H1 (cell line): ENCODE measurements around the gene PCDHB12. TPM values are rescaled to one million over a fixed set of nuclear protein-coding genes. Genes with fewer than 3 reads are reported as not detected.

Source experiments
- CTCF ChIA-PET: fragments of 300-600 bp; sonication (Branson Sonifier 250); formaldehyde crosslinking; loops from one replicate; lab custom pipeline; 2021; ENCODE audit not compliant: partially characterized antibody; lab: Charles Lee
- POLR2A ChIA-PET: fragments of 300-600 bp; sonication (Branson Sonifier 250); formaldehyde crosslinking; loops from one replicate; lab custom pipeline; 2021; ENCODE audit warnings: inconsistent platforms; ENCODE audit not compliant: partially characterized antibody; lab: Charles Lee
- DNase-seq, 2 experiments: peaks; one replicate each; pipeline versions ENCODE4 v3.0.0 to v3.0.0-alpha.2; 2010 to 2022; ENCODE audit warnings: low spot score in 2 of 2, low read depth in 1 of 2, mixed read lengths in 1 of 2
- FAIRE-seq: peaks from 2 replicates; lab custom pipeline; 2011; peaks lifted over from hg19 to GRCh38; lab: Jason Lieb, UNC
- H2AFZ ChIP-seq: 2 replicates; pipeline ENCODE4 v1.8.1; 2012; ENCODE audit warnings: low read length, inconsistent platforms
- H2AK5ac ChIP-seq: 2 replicates; pipeline ENCODE4 v1.6.1; 2013; ENCODE audit warnings: low read depth, low read length
- H2BK120ac ChIP-seq: replicated peaks from 2 replicates; pipeline ENCODE3; 2013; ENCODE audit warnings: low read depth, low read length, inconsistent platforms
- H2BK12ac ChIP-seq: 2 replicates; pipeline ENCODE4 v1.6.1; 2013; ENCODE audit warnings: low read depth, low read length
- H2BK15ac ChIP-seq: 2 replicates; pipeline ENCODE4 v1.6.1; 2013; ENCODE audit warnings: low read length
- H2BK20ac ChIP-seq: 2 replicates; pipeline ENCODE4 v1.6.1; 2013; ENCODE audit warnings: low read length
- H2BK5ac ChIP-seq: 2 replicates; pipeline ENCODE4 v1.6.1; 2013; ENCODE audit warnings: low read depth, low read length
- H3K14ac ChIP-seq: 2 replicates; pipeline ENCODE4 v1.6.1; 2013; ENCODE audit warnings: inconsistent platforms; ENCODE audit not compliant: insufficient read length
- H3K18ac ChIP-seq: 2 replicates; pipeline ENCODE4 v1.6.1; 2013; ENCODE audit warnings: low read length; ENCODE audit errors: extremely low read depth
- H3K23ac ChIP-seq: 2 replicates; pipeline ENCODE4 v1.6.1; 2013; ENCODE audit warnings: inconsistent platforms; ENCODE audit not compliant: insufficient read length
- H3K23me2 ChIP-seq: 2 replicates; pipeline ENCODE4 v1.6.1; 2013; ENCODE audit warnings: low read depth, low read length
- H3K27ac ChIP-seq: 2 replicates; pipeline ENCODE4 v1.6.1; 2011; ENCODE audit warnings: low read depth, low read length, inconsistent platforms
- H3K27me3 ChIP-seq, 4 experiments: replicated peaks in 1 of 4; 1 replicate in 1 of 4; 2 replicates in 3 of 4; pipeline versions ENCODE4 v1.6.1 to v1.8.1; 2011 to 2013; ENCODE audit warnings: low read length in 3 of 4, mild to moderate bottlenecking in 3 of 4, inconsistent platforms in 2 of 4, mixed read lengths in 2 of 4, moderate library complexity in 1 of 4; ENCODE audit not compliant: control insufficient read depth in 3 of 4, insufficient read depth in 3 of 4; ENCODE audit errors: extremely low read depth in 1 of 4
- H3K36me3 ChIP-seq, 4 experiments: 2 replicates each; pipeline versions ENCODE4 v1.6.1 to v1.8.1; 2011 to 2013; ENCODE audit warnings: mild to moderate bottlenecking in 4 of 4, low read length in 3 of 4, moderate library complexity in 2 of 4, control low read depth in 1 of 4, inconsistent platforms in 1 of 4; ENCODE audit not compliant: insufficient read depth in 4 of 4, control insufficient read depth in 2 of 4
- H3K4ac ChIP-seq: replicated peaks from 2 replicates; pipeline ENCODE3; 2013; ENCODE audit warnings: low read length, low read depth, mixed read lengths, inconsistent platforms; ENCODE audit not compliant: insufficient read length
- H3K4me1 ChIP-seq, 4 experiments: replicated peaks in 1 of 4; 1 replicate in 1 of 4; 2 replicates in 3 of 4; pipeline versions ENCODE4 v1.6.1 to v1.8.1; 2011 to 2013; ENCODE audit warnings: low read length in 3 of 4, inconsistent platforms in 2 of 4, mixed read lengths in 1 of 4; ENCODE audit not compliant: insufficient read depth in 4 of 4, control insufficient read depth in 3 of 4
- H3K4me2 ChIP-seq, 2 experiments: 2 replicates each; pipeline versions ENCODE4 v1.6.1 to v1.8.1; 2011 to 2013; ENCODE audit warnings: low read depth in 2 of 2, low read length in 2 of 2, control low read depth in 1 of 2, inconsistent platforms in 1 of 2, mild to moderate bottlenecking in 1 of 2; ENCODE audit not compliant: insufficient read depth in 1 of 2
- H3K4me3 ChIP-seq, 4 experiments: fragments of 200-600, 300-600 bp in 1 of 4; sonication (generic), shearing (Covaris generic), sonication (Bioruptor Twin) in 1 of 4; 2 replicates each; pipeline versions ENCODE4 v1.5.1 to v1.8.1; 2011 to 2016; ENCODE audit warnings: low read length in 4 of 4, low read depth in 3 of 4, control low read depth in 2 of 4, inconsistent platforms in 2 of 4, mild to moderate bottlenecking in 2 of 4, mixed read lengths in 1 of 4, moderate library complexity in 1 of 4; ENCODE audit not compliant: insufficient read depth in 2 of 4; ENCODE audit errors: extremely low read depth in 1 of 4
- H3K56ac ChIP-seq: replicated peaks from 2 replicates; pipeline ENCODE3; 2013; ENCODE audit warnings: low read depth, mild to moderate bottlenecking, mixed read lengths, low read length, inconsistent platforms; ENCODE audit not compliant: insufficient read length
- H3K79me1 ChIP-seq: 2 replicates; pipeline ENCODE4 v1.6.1; 2013; ENCODE audit warnings: low read depth, low read length, control low read depth
- H3K79me2 ChIP-seq, 2 experiments: 2 replicates each; pipeline versions ENCODE4 v1.6.1 to v1.8.1; 2012 to 2013; ENCODE audit warnings: low read length in 2 of 2, mild to moderate bottlenecking in 2 of 2, inconsistent platforms in 1 of 2; ENCODE audit not compliant: insufficient read depth in 2 of 2, control insufficient read depth in 1 of 2
- H3K9ac ChIP-seq, 4 experiments: replicated peaks in 1 of 4; 1 replicate in 1 of 4; 2 replicates in 3 of 4; pipeline versions ENCODE4 v1.6.1 to v1.8.1; 2011 to 2013; ENCODE audit warnings: low read depth in 3 of 4, low read length in 3 of 4, control low read depth in 2 of 4, mild to moderate bottlenecking in 2 of 4, moderate library complexity in 2 of 4, inconsistent platforms in 1 of 4; ENCODE audit errors: extremely low read depth in 1 of 4
- H3K9me3 ChIP-seq, 2 experiments: 2 replicates each; pipeline versions ENCODE4 v1.6.1 to v1.8.1; 2012 to 2013; ENCODE audit warnings: mild to moderate bottlenecking in 2 of 2, moderate library complexity in 2 of 2, control low read depth in 1 of 2, inconsistent platforms in 1 of 2, low read depth in 1 of 2, low read length in 1 of 2, mixed read lengths in 1 of 2; ENCODE audit not compliant: insufficient read depth in 2 of 2
- H4K20me1 ChIP-seq, 2 experiments: replicated peaks in 1 of 2; 2 replicates each; pipeline versions ENCODE3 to v1.8.1; 2011 to 2013; ENCODE audit warnings: inconsistent platforms in 2 of 2, low read length in 2 of 2, mild to moderate bottlenecking in 1 of 2; ENCODE audit not compliant: insufficient read depth in 2 of 2, control insufficient read depth in 1 of 2
- H4K5ac ChIP-seq: 2 replicates; pipeline ENCODE4 v1.6.1; 2013; ENCODE audit warnings: low read length, low read depth, mixed read lengths, inconsistent platforms; ENCODE audit not compliant: insufficient read length
- H4K8ac ChIP-seq: 2 replicates; pipeline ENCODE4 v1.8.0; 2013; ENCODE audit warnings: mild to moderate bottlenecking, moderate library complexity, low read length, inconsistent platforms; ENCODE audit not compliant: insufficient read depth; ENCODE audit errors: extremely low read depth
- H4K91ac ChIP-seq: replicated peaks from 2 replicates; pipeline ENCODE3; 2013; ENCODE audit warnings: low read length, mixed read lengths, inconsistent platforms; ENCODE audit not compliant: insufficient read length
- CREB1 ChIP-seq: IDR thresholded peaks from 2 replicates; pipeline ENCODE4 v1.6.1; 2012; ENCODE audit warnings: inconsistent platforms
- EP300 ChIP-seq, 2 experiments: IDR thresholded peaks; 1 replicate in 1 of 2; 2 replicates in 1 of 2; pipeline ENCODE4 v1.6.1; 2011 to 2012; ENCODE audit warnings: low read depth in 2 of 2, low read length in 2 of 2, mild to moderate bottlenecking in 2 of 2, borderline replicate concordance in 1 of 2, inconsistent platforms in 1 of 2, moderate library complexity in 1 of 2
- GABPA ChIP-seq: IDR thresholded peaks from 2 replicates; pipeline ENCODE4 v1.6.1; 2011; ENCODE audit warnings: mild to moderate bottlenecking, low read length, moderate library complexity, borderline replicate concordance; ENCODE audit not compliant: insufficient read depth
- RXRA ChIP-seq: IDR thresholded peaks from 2 replicates; pipeline ENCODE4 v1.6.1; 2011; ENCODE audit warnings: low read depth, mild to moderate bottlenecking, low read length, moderate library complexity; ENCODE audit not compliant: insufficient read depth
- SIN3A ChIP-seq, 2 experiments: IDR thresholded peaks in 1 of 2; conservative IDR thresholded peaks in 1 of 2; 2 replicates each; pipeline ENCODE4 v1.6.1; 2011 to 2012; ENCODE audit warnings: low read length in 2 of 2, improper control_type of control experiment in 1 of 2, low read depth in 1 of 2, mild to moderate bottlenecking in 1 of 2
- SIX5 ChIP-seq: IDR thresholded peaks from 2 replicates; pipeline ENCODE4 v1.6.1; 2011; ENCODE audit warnings: mild to moderate bottlenecking, low read depth, low read length
- SRF ChIP-seq: IDR thresholded peaks from 2 replicates; pipeline ENCODE4 v1.6.1; 2011; ENCODE audit warnings: mild to moderate bottlenecking, low read depth, low read length, moderate library complexity
- TAF1 ChIP-seq: IDR thresholded peaks from 2 replicates; pipeline ENCODE4 v1.6.1; 2011; ENCODE audit warnings: mild to moderate bottlenecking, low read depth, low read length
- TBP ChIP-seq: IDR thresholded peaks from 2 replicates; pipeline ENCODE4 v1.6.1; 2011; ENCODE audit warnings: low read depth, low read length, improper control_type of control experiment
- WGBS, 2 experiments: shearing (Covaris generic) in 1 of 2; methylation state at CpG; one replicate each; pipeline versions ENCODE4 v1.1.6 to v1.1.7; 2013 to 2015; ENCODE audit warnings: low lambda C conversion rate in 2 of 2, mixed read lengths in 2 of 2, inconsistent platforms in 1 of 2, low coverage in 1 of 2, missing lambda C conversion rate in 1 of 2; ENCODE audit not compliant: insufficient replicate concordance in 2 of 2, insufficient coverage in 1 of 2, insufficient read length in 1 of 2; ENCODE audit errors: extremely low coverage in 1 of 2, missing lambda C conversion rate in 1 of 2; 5-methylcytosine and 5-hydroxymethylcytosine counted together
- polyA plus RNA-seq, 7 experiments: library from polyadenylated mRNA; depleted of rRNA in 3 of 7; stranded (reverse) in 5 of 7; unstranded in 2 of 7; fragments of >200 nt in 5 of 7; fragments of 200-250 nt in 2 of 7; gene quantifications; 1 replicate in 5 of 7; 2 replicates in 1 of 7; 4 replicates in 1 of 7; pipeline versions ENCODE4 v1.2.1 to v1.2.3, GENCODE V29; 2011 to 2013; ENCODE audit warnings: missing spikeins in 2 of 7, mixed read lengths in 2 of 7
- total RNA-seq: library from RNA; stranded (reverse); fragmentation: NEBNext Ultra II Directional; extraction: Animal tissue kit (Norgen Biotek cat#: 25700); gene quantifications from 2 replicates; pipeline ENCODE4 v1.2.1, GENCODE V29; 2021
- TF ChIP-seq, protein P1 (sequence below), 3 experiments: IDR thresholded peaks; 1 replicate in 2 of 3; 2 replicates in 1 of 3; pipeline versions ENCODE4 v1.5.1 to v1.6.1; 2011; ENCODE audit warnings: low read length in 3 of 3, mild to moderate bottlenecking in 3 of 3, inconsistent platforms in 2 of 3, low read depth in 1 of 3, moderate library complexity in 1 of 3; ENCODE audit not compliant: insufficient read depth in 1 of 3; ENCODE audit errors: control extremely low read depth in 1 of 3

Gene PCDHB12
- total and polyA plus RNA-seq, 2 of the 8 experiments (the other 6 are each of a cell fraction or from before 2014, with no cell fraction given): 1.1 to 2.0 TPM

GRCh38 chr5:141182248-141182647, 26.3 kb upstream of the PCDHB12 start, which contains the start of gene PCDHB16:
Gene PCDHB16 (plus strand): TSS chr5:141182387. CDS start chr5:141182560, 173 bp downstream.
- Histone ChIP-seq H2AK5ac (no peak within 1 kb of the TSS), H3K4me3 (peak within 1 kb of the TSS; percentile 11 to 52 (median 32); a peak in 5 of 8 replicates), H3K56ac (no peak within 1 kb of the TSS), H3K9ac (peak within 1 kb of the TSS in 1 of 4 experiments; percentile 62; a peak in 1 of 7 replicates), H3K79me2 (no peaks in the 10 kb centered on the region), H3K18ac (no peak within 1 kb of the TSS), H3K14ac (no peak within 1 kb of the TSS), H2AFZ (peak within 1 kb of the TSS; percentile 100), H2BK15ac (no peak within 1 kb of the TSS), H4K20me1 (no peaks in the 10 kb centered on the region), H3K27ac (no peak within 1 kb of the TSS), H3K4me1 (0 out of 7 replicates have a peak, but pooled peaks cover 0 to 2% (median 0%) of the 10 kb centered on the region in 4 experiments), H2BK20ac (no peak within 1 kb of the TSS), H2BK120ac (no peak within 1 kb of the TSS), H3K27me3 (no peaks in the 10 kb centered on the region), H3K36me3 (no peaks in the 10 kb centered on the region), H3K23me2 (no peaks in the 10 kb centered on the region), H4K5ac (no peak within 1 kb of the TSS), H2BK5ac (no peak within 1 kb of the TSS), H3K4me2 (peak within 1 kb of the TSS; percentile 41 to 60), H3K4ac (no peak within 1 kb of the TSS), H4K8ac (0 out of 2 replicates have a peak within 1 kb of the TSS, but pooled peaks have one; percentile 16), H3K79me1 (no peaks in the 10 kb centered on the region), H4K91ac (no peak within 1 kb of the TSS), H2BK12ac (no peak within 1 kb of the TSS), H3K23ac (no peak within 1 kb of the TSS), H3K9me3 (no peaks in the 10 kb centered on the region; a peak in 1 of 4 replicates)
- 37% methylated on average over 13 of the region's 13 CpGs; no CpG with 5 or more reads in 1 of the 2 experiments for WGBS, 2 experiments
- FAIRE-seq: peak; percentile 70
- POLR2A ChIA-PET: interaction anchor here (1.0 to 1.4 kb wide), 3 partner anchors 10 to 87 kb away, joined by 3 to 7 read pairs (median 6); partner anchors contain the start of genes PCDHB10, PCDHB2 and PCDHB5
- CTCF ChIA-PET: interaction anchor here (0.6 to 3.5 kb wide), 71 partner anchors 9 to 765 kb away, joined by 3 to 44 read pairs (median 4); partner anchors contain the start of genes PCDHB10, PCDHB11, PCDHB12 and PCDHB13
- DNase-seq: peak in 1 of 2 experiments; percentile 78
- TF ChIP-seq CREB1: peak; percentile 84
- no peak for TF ChIP-seq SIX5
- TF ChIP-seq SIN3A (conservative IDR thresholded peaks at IDR 0.05 in 1 of 2, IDR thresholded peaks at IDR 0.05 in 1 of 2; ENCODE audit: low read depth in 1 of 2, low read length in 2 of 2): no peak
- no peak for TF ChIP-seq GABPA
- no peak for TF ChIP-seq RXRA
- TF ChIP-seq, protein P1, sequence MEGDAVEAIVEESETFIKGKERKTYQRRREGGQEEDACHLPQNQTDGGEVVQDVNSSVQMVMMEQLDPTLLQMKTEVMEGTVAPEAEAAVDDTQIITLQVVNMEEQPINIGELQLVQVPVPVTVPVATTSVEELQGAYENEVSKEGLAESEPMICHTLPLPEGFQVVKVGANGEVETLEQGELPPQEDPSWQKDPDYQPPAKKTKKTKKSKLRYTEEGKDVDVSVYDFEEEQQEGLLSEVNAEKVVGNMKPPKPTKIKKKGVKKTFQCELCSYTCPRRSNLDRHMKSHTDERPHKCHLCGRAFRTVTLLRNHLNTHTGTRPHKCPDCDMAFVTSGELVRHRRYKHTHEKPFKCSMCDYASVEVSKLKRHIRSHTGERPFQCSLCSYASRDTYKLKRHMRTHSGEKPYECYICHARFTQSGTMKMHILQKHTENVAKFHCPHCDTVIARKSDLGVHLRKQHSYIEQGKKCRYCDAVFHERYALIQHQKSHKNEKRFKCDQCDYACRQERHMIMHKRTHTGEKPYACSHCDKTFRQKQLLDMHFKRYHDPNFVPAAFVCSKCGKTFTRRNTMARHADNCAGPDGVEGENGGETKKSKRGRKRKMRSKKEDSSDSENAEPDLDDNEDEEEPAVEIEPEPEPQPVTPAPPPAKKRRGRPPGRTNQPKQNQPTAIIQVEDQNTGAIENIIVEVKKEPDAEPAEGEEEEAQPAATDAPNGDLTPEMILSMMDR (IDR thresholded peaks at IDR 0.05; ENCODE audit: control extremely low read depth in 1 of 3, insufficient read depth in 1 of 3, low read depth in 1 of 3, low read length in 3 of 3): peak; percentile 49 to 82 (median 78)
- 0 out of 2 replicates have a peak, but pooled peaks have one; percentile 16 for TF ChIP-seq TBP
- TF ChIP-seq SRF: no peak
- peak; percentile 38; the same call in 1 of the 2 replicates for TF ChIP-seq TAF1
- TF ChIP-seq EP300 (IDR thresholded peaks at IDR 0.05; ENCODE audit: borderline replicate concordance in 1 of 2, low read depth in 2 of 2, low read length in 2 of 2): no peak
